ENCODE results near the gene CABP2. TPM values are rescaled to one million over a fixed set of nuclear protein-coding genes. Genes with fewer than 3 reads are reported as not detected.

Gene CABP2
- total RNA-seq, 1 donor from 2014 or later: not detected

DNA sequence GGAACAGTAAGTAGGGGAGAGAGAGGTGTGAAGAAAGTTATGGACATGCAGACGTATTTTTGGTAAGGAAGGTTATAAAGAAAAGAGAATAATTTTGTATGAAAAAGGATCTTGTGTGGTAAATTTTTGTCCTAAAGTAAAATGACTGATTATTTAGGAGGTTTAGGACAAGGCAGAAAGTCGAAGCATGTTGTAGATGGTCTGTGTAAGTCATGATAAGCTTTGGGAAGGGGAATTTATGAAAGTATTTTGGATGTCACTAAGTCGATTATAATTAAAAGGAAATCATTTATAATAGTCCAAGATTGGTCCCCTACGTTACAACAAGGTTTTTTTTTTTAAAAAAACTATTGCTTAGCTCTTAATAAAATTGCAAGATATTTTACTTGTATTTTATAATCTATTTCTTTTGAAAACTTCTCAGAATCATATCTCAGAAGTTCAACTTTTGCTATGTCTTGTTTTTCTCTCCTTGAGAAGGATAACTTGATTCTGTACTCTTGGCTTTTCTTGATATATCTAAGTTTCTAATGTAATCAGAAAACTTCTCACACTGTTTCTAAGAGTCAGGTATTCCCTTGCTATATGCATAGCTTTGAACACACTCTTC, 10.9 kb upstream of the CABP2 start:
- TF ChIP-seq, protein P1, sequence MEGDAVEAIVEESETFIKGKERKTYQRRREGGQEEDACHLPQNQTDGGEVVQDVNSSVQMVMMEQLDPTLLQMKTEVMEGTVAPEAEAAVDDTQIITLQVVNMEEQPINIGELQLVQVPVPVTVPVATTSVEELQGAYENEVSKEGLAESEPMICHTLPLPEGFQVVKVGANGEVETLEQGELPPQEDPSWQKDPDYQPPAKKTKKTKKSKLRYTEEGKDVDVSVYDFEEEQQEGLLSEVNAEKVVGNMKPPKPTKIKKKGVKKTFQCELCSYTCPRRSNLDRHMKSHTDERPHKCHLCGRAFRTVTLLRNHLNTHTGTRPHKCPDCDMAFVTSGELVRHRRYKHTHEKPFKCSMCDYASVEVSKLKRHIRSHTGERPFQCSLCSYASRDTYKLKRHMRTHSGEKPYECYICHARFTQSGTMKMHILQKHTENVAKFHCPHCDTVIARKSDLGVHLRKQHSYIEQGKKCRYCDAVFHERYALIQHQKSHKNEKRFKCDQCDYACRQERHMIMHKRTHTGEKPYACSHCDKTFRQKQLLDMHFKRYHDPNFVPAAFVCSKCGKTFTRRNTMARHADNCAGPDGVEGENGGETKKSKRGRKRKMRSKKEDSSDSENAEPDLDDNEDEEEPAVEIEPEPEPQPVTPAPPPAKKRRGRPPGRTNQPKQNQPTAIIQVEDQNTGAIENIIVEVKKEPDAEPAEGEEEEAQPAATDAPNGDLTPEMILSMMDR (IDR thresholded peaks at IDR 0.05; ENCODE audit: insufficient read depth, low read length, poor library complexity, severe bottlenecking): no peak
- H3K36me3 ChIP-seq (ENCODE audit: control insufficient read depth, insufficient read depth, low read length): no peaks in the 10 kb centered on the region
- no peaks in the 10 kb centered on the region for H3K27me3 ChIP-seq (ENCODE audit: control insufficient read depth, insufficient read depth, low read length)
- no peak overlapping the region for H3K4me3 ChIP-seq (ENCODE audit: low read depth, low read length)
- no peak for DNase-seq (ENCODE audit: low read depth)

DNA sequence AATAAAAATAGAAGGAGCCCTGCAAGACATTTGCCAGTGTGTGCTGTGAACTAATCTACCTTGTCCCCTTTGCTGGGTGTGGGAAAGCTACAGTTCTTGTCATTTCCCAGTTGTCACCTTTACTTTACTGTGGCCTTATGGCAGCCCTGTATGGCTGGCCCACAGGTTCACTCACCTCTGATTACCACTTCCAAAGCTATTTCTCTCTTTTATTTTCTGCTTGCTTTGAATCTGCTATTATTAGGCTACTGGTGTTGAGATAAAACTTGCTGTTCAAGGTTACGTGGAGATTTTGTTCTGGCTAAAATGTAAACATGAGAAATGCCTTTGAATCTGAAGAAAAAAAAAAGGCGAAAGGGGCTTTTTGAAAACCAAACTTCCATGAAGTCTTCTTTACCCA, 9.6 kb upstream of the CABP2 start:
- TF ChIP-seq, protein P1 (IDR thresholded peaks at IDR 0.05; ENCODE audit: insufficient read depth, low read length, poor library complexity, severe bottlenecking): no peak
- no peaks in the 10 kb centered on the region for H3K27me3 ChIP-seq (ENCODE audit: control insufficient read depth, insufficient read depth, low read length)
- no peak overlapping the region for H3K4me3 ChIP-seq (ENCODE audit: low read depth, low read length)
- H3K36me3 ChIP-seq (ENCODE audit: control insufficient read depth, insufficient read depth, low read length): no peaks in the 10 kb centered on the region
- no peak for DNase-seq (ENCODE audit: low read depth)

DNA sequence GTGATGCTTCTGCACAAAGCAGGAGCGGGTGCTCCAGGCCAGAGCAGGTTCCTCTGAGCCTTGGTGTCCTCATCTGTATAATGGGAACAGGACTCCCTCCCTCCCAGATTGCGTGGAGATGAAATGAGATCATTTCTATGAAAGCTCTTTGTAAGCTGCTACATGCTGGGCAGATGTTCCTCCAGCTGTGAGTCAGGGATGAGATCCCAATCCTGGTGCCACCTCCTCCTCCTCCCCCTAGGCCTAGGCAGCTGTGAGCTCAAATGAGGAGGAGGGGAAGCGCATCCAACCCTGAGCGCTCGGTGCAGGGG, 7.0 kb upstream of the CABP2 start:
- TF ChIP-seq, protein P1 (IDR thresholded peaks at IDR 0.05; ENCODE audit: insufficient read depth, low read length, poor library complexity, severe bottlenecking): no peak
- Histone ChIP-seq H3K36me3 (ENCODE audit: control insufficient read depth, insufficient read depth, low read length) (no peaks in the 10 kb centered on the region), H3K27me3 (ENCODE audit: control insufficient read depth, insufficient read depth, low read length) (no peaks in the 10 kb centered on the region), H3K4me3 (ENCODE audit: low read depth, low read length) (no peak overlapping the region)
- DNase-seq (ENCODE audit: low read depth): no peak

DNA sequence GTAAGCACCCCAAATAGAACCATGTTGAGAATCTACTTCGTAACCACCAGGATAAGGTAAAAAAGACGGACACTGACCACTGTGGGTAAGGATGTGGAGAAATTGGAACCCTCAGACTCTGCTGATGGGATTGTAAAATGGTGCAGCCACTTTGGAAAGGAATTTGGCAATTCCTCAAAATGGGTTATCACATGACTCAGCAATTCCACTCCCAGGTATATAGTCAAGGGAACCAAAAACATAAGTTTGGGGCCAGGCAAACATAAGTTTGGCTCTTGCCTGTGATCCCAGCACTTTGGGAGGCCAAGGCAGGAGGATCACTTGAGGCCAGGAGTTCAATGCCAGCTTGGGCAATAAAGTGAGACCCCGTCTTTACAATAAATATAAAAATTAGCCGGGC, 5.1 kb upstream of the CABP2 start:
- Histone ChIP-seq H3K27me3 (ENCODE audit: control insufficient read depth, insufficient read depth, low read length) (no peaks in the 10 kb centered on the region), H3K4me3 (ENCODE audit: low read depth, low read length) (no peak overlapping the region), H3K36me3 (ENCODE audit: control insufficient read depth, insufficient read depth, low read length) (no peaks in the 10 kb centered on the region)
- no peak for DNase-seq (ENCODE audit: low read depth)
- TF ChIP-seq, protein P1 (IDR thresholded peaks at IDR 0.05; ENCODE audit: insufficient read depth, low read length, poor library complexity, severe bottlenecking): no peak

DNA sequence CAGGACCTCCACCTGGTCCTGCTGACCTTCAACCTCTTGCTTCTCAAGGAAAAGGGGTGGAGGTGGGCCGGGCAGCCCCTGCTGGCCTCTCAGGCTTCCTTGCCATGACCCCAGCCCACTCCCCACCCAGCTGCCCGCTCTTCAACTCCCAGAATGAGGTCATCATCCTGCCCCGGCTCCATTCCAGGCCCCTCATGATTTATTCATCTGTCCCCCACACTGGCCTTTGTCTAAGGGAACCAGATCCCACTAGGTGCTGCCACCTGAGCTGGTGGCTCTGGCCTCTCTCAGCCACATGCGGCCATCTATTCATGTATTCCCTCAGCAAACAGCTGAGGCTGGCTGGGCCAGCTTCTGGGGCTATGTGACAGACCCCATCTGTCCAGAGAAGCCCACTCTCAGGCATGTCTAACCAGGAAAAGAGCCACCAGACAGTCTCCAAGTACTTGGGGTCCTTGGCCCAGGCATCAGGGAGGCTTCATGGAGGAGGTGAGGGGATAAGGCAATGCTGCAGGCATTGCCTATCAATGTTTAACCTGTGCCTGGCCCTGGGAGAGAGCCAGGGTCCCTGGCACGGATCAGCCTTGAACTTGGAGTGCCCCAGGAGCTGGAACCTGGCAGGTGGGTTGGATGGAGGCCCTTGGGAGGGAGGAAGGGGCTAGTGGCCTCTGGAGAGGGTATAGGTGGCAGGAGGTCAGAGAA, 2.2 kb upstream of the CABP2 start:
- no peak for DNase-seq (ENCODE audit: low read depth)
- TF ChIP-seq, protein P1 (IDR thresholded peaks at IDR 0.05; ENCODE audit: insufficient read depth, low read length, poor library complexity, severe bottlenecking): no peak
- no peaks in the 10 kb centered on the region for H3K36me3 ChIP-seq (ENCODE audit: control insufficient read depth, insufficient read depth, low read length)
- H3K27me3 ChIP-seq (ENCODE audit: control insufficient read depth, insufficient read depth, low read length): no peaks in the 10 kb centered on the region
- H3K4me3 ChIP-seq (ENCODE audit: low read depth, low read length): no peak overlapping the region

DNA sequence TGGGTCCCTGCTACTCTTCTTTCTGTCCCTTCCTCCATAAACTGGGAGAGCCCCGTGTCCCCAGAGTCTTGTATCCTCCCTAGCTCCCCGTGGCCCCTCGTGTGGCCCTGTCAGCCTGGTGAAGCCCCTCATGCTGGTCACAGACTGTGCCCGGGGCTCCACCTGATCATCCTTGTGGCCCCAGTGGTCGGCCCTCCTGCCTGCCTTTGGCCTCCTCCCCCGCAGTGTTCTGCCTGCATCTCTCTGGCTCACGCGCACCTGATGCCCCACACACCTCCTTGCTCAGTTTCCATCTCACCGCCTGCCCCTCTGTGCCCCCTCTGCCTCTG, 1.2 kb upstream of the CABP2 start:
- TF ChIP-seq, protein P1 (IDR thresholded peaks at IDR 0.05; ENCODE audit: insufficient read depth, low read length, poor library complexity, severe bottlenecking): no peak
- DNase-seq (ENCODE audit: low read depth): no peak
- no peak overlapping the region for H3K4me3 ChIP-seq (ENCODE audit: low read depth, low read length)
- H3K27me3 ChIP-seq (ENCODE audit: control insufficient read depth, insufficient read depth, low read length): no peaks in the 10 kb centered on the region
- no peaks in the 10 kb centered on the region for H3K36me3 ChIP-seq (ENCODE audit: control insufficient read depth, insufficient read depth, low read length)
